Glutamatergic neuron (in vitro differentiated cells): ENCODE results near the gene TMPRSS9. TPM values are rescaled to one million over a fixed set of nuclear protein-coding genes. Genes with fewer than 3 reads are reported as not detected.
A peak's percentile ranks its signal among the peaks of the same experiment; 100 is the strongest.

Source experiments
- DNase-seq: peaks from one replicate; pipeline ENCODE4 v3.0.0; 2022
- H3K27ac Mint-ChIP-seq: one replicate; pipeline ENCODE4 v1.8.0; 2020; ENCODE audit warnings: mild to moderate bottlenecking, mixed read lengths, inconsistent platforms; ENCODE audit not compliant: unreplicated experiment
- H3K27me3 Mint-ChIP-seq: one replicate; pipeline ENCODE4 v1.8.0; 2020; ENCODE audit warnings: mild to moderate bottlenecking, moderate library complexity, mixed read lengths, inconsistent platforms; ENCODE audit not compliant: unreplicated experiment
- H3K36me3 Mint-ChIP-seq: one replicate; pipeline ENCODE4 v1.8.0; 2020; ENCODE audit warnings: mild to moderate bottlenecking, mixed read lengths, inconsistent platforms; ENCODE audit not compliant: unreplicated experiment
- H3K4me1 Mint-ChIP-seq: one replicate; pipeline ENCODE4 v1.8.0; 2020; ENCODE audit warnings: mild to moderate bottlenecking, low read depth, mixed read lengths, inconsistent platforms; ENCODE audit not compliant: unreplicated experiment
- H3K4me3 Mint-ChIP-seq: one replicate; pipeline ENCODE4 v1.8.0; 2020; ENCODE audit warnings: mild to moderate bottlenecking, mixed read lengths, inconsistent platforms; ENCODE audit not compliant: unreplicated experiment
- H3K9me3 Mint-ChIP-seq: one replicate; pipeline ENCODE4 v1.8.0; 2020; ENCODE audit warnings: mild to moderate bottlenecking, moderate library complexity, mixed read lengths, inconsistent platforms; ENCODE audit not compliant: unreplicated experiment
- total RNA-seq: library from RNA; stranded (reverse); fragmentation: NEBNext Ultra II Directional; extraction: Animal tissue kit (Norgen Biotek cat#: 25700); gene quantifications from one replicate; pipeline ENCODE4 v1.2.1, GENCODE V29; 2021; ENCODE audit not compliant: unreplicated experiment
- TF ChIP-seq, protein P1 (sequence below): fragments of 200-600 bp; sonication (generic); IDR thresholded peaks from one replicate; pipeline ENCODE4 v1.5.0; 2021; ENCODE audit not compliant: partially characterized antibody, unreplicated experiment

TMPRSS9 gene
- total RNA-seq, 1 donor from 2014 or later = 0.29 TPM

DNA sequence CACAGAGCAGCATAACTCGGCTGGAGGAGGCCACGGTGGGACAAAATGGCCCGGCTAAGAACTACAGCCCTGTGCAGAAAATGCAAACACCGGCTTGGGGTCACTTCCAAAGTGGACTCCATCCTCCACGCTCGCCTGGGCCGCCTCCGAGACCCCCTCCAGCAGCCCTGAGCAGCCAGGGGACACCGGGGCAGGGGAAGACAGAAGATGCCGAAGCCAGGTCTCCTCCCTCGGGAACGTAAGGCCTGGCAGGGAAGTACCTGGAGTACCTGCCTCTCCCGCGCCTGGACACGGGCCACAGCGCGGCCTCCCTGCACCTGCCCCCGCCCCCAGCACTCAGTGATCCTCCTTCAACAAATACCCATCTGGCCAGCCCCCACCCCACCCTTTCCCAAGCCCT is 91.7 kb downstream of the TMPRSS9 start:
- TF ChIP-seq, protein P1, sequence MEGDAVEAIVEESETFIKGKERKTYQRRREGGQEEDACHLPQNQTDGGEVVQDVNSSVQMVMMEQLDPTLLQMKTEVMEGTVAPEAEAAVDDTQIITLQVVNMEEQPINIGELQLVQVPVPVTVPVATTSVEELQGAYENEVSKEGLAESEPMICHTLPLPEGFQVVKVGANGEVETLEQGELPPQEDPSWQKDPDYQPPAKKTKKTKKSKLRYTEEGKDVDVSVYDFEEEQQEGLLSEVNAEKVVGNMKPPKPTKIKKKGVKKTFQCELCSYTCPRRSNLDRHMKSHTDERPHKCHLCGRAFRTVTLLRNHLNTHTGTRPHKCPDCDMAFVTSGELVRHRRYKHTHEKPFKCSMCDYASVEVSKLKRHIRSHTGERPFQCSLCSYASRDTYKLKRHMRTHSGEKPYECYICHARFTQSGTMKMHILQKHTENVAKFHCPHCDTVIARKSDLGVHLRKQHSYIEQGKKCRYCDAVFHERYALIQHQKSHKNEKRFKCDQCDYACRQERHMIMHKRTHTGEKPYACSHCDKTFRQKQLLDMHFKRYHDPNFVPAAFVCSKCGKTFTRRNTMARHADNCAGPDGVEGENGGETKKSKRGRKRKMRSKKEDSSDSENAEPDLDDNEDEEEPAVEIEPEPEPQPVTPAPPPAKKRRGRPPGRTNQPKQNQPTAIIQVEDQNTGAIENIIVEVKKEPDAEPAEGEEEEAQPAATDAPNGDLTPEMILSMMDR = no peak

DNA sequence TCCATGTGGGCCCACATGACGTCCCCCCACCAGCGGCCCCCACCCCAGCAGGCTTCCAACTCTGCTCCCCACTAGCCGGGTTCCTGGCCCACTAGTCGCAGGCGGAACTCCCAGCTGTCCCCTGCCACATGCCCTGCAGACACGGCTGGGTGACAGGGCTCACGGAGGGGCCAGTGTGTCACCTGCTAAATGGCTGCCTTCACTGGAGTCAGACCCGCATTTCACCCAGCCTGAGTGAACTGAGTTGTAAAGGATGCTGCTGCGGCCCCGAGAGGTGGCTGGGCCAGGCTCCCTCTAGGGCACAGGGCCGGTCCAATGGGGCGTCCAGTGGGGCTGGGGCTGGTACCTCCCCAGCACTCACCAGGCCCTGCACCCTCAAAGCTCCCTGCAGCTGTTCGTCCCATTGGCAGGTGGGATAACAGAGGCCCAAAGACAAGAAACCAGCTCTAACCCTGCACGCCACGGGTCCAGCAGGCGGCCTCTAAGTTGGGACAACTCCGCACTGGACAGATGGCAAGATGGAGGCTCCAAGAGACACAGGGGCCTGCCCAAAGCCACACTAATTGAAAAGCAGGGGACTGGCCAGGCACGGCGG is 93.5 kb downstream of the TMPRSS9 start:
- H3K27ac Mint-ChIP-seq = no peak overlapping the region
- peaks cover 2% of the 10 kb centered on the region for H3K27me3 Mint-ChIP-seq

More for the DNA sequence above, 91.7 kb downstream of the TMPRSS9 start:
- Mint-ChIP-seq H3K4me1 (peaks cover 3% of the 10 kb centered on the region), H3K36me3 (no peaks in the 10 kb centered on the region), H3K27me3 (peaks cover 3% of the 10 kb centered on the region), H3K9me3 (peaks cover 5% of the 10 kb centered on the region), H3K4me3 (no peak overlapping the region), H3K27ac (no peak overlapping the region)
- no peak for DNase-seq

DNA sequence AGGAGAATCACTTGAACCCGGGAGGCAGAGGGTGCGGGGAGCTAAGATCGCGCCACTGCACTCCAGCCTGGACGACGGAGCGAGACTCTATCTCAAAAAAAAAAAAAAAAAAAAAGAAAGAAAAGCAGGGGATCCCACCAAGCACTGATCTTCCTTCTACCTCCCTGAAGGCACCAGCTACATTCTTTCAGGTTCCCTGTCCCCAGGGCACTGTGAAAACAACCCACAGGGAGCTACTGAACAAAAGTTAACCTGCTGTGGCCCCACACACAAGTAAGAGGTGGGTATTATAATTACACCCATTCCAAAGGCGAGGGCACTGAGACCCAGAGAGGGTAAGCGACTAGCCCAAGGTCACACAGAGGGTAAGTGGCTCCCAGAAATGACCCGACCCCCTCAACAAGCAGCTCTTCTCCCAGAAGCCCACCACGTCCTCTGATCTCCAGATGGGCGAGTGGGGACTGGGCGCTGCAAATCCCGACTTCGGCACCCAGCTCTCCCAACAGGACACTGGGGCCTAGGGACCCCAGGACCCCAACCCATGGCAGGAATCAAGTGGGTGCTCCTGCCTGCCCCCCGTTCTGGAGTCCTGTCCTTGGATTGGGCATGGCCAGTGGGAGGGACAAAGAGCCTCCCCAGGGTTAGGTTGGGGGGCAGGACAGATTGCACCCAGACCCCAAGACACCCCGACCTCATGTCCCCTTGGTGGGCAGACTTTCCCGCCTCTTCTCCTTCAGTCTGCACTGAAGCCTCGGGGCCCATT is 94.3 kb downstream of the TMPRSS9 start:
- TF ChIP-seq, protein P1 = no peak
- H3K4me3 Mint-ChIP-seq = peak overlapping the region; percentile 83
- H3K36me3 Mint-ChIP-seq = no peaks in the 10 kb centered on the region
- peaks cover 2% of the 10 kb centered on the region for H3K27me3 Mint-ChIP-seq
- H3K9me3 Mint-ChIP-seq = peaks cover 5% of the 10 kb centered on the region
- no peak overlapping the region for H3K27ac Mint-ChIP-seq
- H3K4me1 Mint-ChIP-seq = no peaks in the 10 kb centered on the region
- no peak for DNase-seq

More for the DNA sequence above, 93.5 kb downstream of the TMPRSS9 start:
- TF ChIP-seq, protein P1 = no peak
- DNase-seq = no peak
- Mint-ChIP-seq H3K36me3 (no peaks in the 10 kb centered on the region), H3K9me3 (peaks cover 5% of the 10 kb centered on the region), H3K4me3 (no peak overlapping the region), H3K4me1 (no peaks in the 10 kb centered on the region)

DNA sequence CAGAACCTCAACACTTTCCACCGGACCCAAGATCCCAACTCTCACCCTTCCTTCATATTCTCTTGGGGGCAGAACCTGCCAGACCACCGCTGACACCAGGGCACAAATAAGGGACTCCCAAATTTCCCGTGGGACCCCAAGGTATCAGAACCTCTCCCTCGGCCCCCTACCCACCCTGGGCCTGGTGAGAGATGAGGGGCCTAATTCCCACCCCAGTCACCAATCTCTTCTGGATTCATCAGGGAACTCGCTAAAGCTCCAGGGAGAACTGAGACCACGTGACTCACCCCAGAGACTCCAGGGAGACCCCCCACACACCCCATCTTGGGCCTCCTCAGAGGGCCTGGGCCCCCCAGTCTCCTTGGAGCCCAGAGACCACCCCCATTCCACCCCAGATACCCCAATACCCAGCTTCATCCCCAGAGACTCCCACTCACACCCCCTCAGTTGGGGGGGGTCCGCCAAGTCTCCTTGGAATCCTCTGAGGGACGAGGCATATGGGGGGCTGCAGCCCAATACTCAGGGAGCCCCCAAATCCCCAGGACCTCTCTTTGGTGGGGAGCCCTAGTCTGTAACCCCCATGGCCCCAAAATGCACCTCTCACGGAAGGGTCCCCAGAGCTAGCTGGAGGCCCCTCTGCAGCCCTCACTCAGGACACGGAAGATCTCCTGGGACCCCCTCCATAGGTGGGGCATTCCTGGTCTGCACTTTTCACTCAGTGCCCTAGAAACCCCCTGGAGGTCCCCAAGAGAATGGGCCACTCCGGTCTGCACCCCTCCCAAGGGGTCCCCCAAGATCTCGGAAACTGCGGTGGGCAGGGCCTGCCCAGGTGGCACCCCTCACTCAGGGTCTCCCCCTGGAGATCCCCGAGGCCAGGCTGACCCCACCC is 95.1 kb downstream of the TMPRSS9 start:
- H3K4me1 Mint-ChIP-seq = no peaks in the 10 kb centered on the region
- DNase-seq = no peak
- H3K36me3 Mint-ChIP-seq = no peaks in the 10 kb centered on the region
- peaks cover 8% of the 10 kb centered on the region for H3K9me3 Mint-ChIP-seq
- TF ChIP-seq, protein P1 = no peak
- H3K27me3 Mint-ChIP-seq = peaks cover 2% of the 10 kb centered on the region
- no peak overlapping the region for H3K27ac Mint-ChIP-seq
- peak overlapping the region; percentile 83 for H3K4me3 Mint-ChIP-seq
